ENCODE data around the gene PDIA6.

Gene PDIA6

GRCh38 chr2:10794876-10795275, 17.7 kb downstream of the PDIA6 start:
- peaks cover 82% of the 10 kb centered on the region for H4K20me1 ChIP-seq (ENCODE audit: insufficient read depth, low read length)
- H3K9me3 ChIP-seq (ENCODE audit: insufficient read depth, low read length) = no peaks in the 10 kb centered on the region
- H3K27ac ChIP-seq (ENCODE audit: low read length) = no peak overlapping the region
- H3K4me2 ChIP-seq (ENCODE audit: low read length) = no peak overlapping the region
- H3K36me3 ChIP-seq (replicated peaks; ENCODE audit: low read depth, low read length) = peaks cover 77% of the 10 kb centered on the region
- no peak overlapping the region for H3K9ac ChIP-seq (ENCODE audit: low read length)
- no peaks in the 10 kb centered on the region for H3K27me3 ChIP-seq (ENCODE audit: low read depth, low read length)
- H3K79me2 ChIP-seq (ENCODE audit: low read length) = peaks cover 93% of the 10 kb centered on the region
- no peak overlapping the region for H3K4me3 ChIP-seq (ENCODE audit: low read length)
- H2AFZ ChIP-seq (ENCODE audit: low read depth, low read length) = no peak overlapping the region
- H3K4me1 ChIP-seq (ENCODE audit: low read length) = peaks cover 16% of the 10 kb centered on the region; the same call in 1 of the 2 replicates
- TF ChIP-seq EZH2phosphoT487 (IDR thresholded peaks at IDR 0.05; ENCODE audit: low read depth) (no peak), CTCF (IDR thresholded peaks at IDR 0.05; ENCODE audit: low read depth, low read length) (no peak)

GRCh38 chr2:10793816-10794215, 18.8 kb downstream of the PDIA6 start:
- TF ChIP-seq CTCF (IDR thresholded peaks at IDR 0.05; ENCODE audit: low read depth, low read length) = no peak
- no peak overlapping the region for H3K4me2 ChIP-seq (ENCODE audit: low read length)

GRCh38 chr2:10792660-10793400, 19.8 kb downstream of the PDIA6 start:
- no peak overlapping the region for H2AFZ ChIP-seq (ENCODE audit: low read depth, low read length)
- H3K4me1 ChIP-seq (ENCODE audit: low read length) = peaks cover 16% of the 10 kb centered on the region; the same call in 1 of the 2 replicates
- peaks cover 65% of the 10 kb centered on the region for H4K20me1 ChIP-seq (ENCODE audit: insufficient read depth, low read length)
- H3K27me3 ChIP-seq (ENCODE audit: low read depth, low read length) = no peaks in the 10 kb centered on the region
- H3K4me2 ChIP-seq (ENCODE audit: low read length) = no peak overlapping the region
- H3K4me3 ChIP-seq (ENCODE audit: low read length) = no peak overlapping the region
- H3K79me2 ChIP-seq (ENCODE audit: low read length) = peaks cover 79% of the 10 kb centered on the region
- TF ChIP-seq EZH2phosphoT487 (IDR thresholded peaks at IDR 0.05; ENCODE audit: low read depth) (no peak), CTCF (IDR thresholded peaks at IDR 0.05; ENCODE audit: low read depth, low read length) (peak; percentile 9; the same call in 1 of the 2 replicates)
- H3K9ac ChIP-seq (ENCODE audit: low read length) = no peak overlapping the region
- H3K36me3 ChIP-seq (replicated peaks; ENCODE audit: low read depth, low read length) = peaks cover 77% of the 10 kb centered on the region
- H3K27ac ChIP-seq (ENCODE audit: low read length) = no peak overlapping the region
- no peaks in the 10 kb centered on the region for H3K9me3 ChIP-seq (ENCODE audit: insufficient read depth, low read length)

More at GRCh38 chr2:10793816-10794215, 18.8 kb downstream of the PDIA6 start:
- Histone ChIP-seq H3K36me3 (replicated peaks; ENCODE audit: low read depth, low read length) (peaks cover 76% of the 10 kb centered on the region), H3K9ac (ENCODE audit: low read length) (no peak overlapping the region), H2AFZ (ENCODE audit: low read depth, low read length) (no peak overlapping the region), H3K4me3 (ENCODE audit: low read length) (no peak overlapping the region), H3K27ac (ENCODE audit: low read length) (no peak overlapping the region), H3K9me3 (ENCODE audit: insufficient read depth, low read length) (no peaks in the 10 kb centered on the region), H3K27me3 (ENCODE audit: low read depth, low read length) (no peaks in the 10 kb centered on the region), H3K4me1 (ENCODE audit: low read length) (peaks cover 16% of the 10 kb centered on the region; the same call in 1 of the 2 replicates), H4K20me1 (ENCODE audit: insufficient read depth, low read length) (peaks cover 75% of the 10 kb centered on the region), H3K79me2 (ENCODE audit: low read length) (peaks cover 85% of the 10 kb centered on the region)

GRCh38 chr2:10792001-10792634, 20.5 kb downstream of the PDIA6 start:
- Histone ChIP-seq H3K9ac (ENCODE audit: low read length) (no peak overlapping the region), H4K20me1 (ENCODE audit: insufficient read depth, low read length) (peaks cover 61% of the 10 kb centered on the region), H3K4me2 (ENCODE audit: low read length) (no peak overlapping the region), H3K4me1 (ENCODE audit: low read length) (peaks cover 16% of the 10 kb centered on the region; the same call in 1 of the 2 replicates), H3K27me3 (ENCODE audit: low read depth, low read length) (no peaks in the 10 kb centered on the region), H2AFZ (ENCODE audit: low read depth, low read length) (no peak overlapping the region), H3K4me3 (ENCODE audit: low read length) (no peak overlapping the region), H3K79me2 (ENCODE audit: low read length) (peaks cover 79% of the 10 kb centered on the region), H3K36me3 (replicated peaks; ENCODE audit: low read depth, low read length) (peaks cover 75% of the 10 kb centered on the region), H3K27ac (ENCODE audit: low read length) (no peak overlapping the region), H3K9me3 (ENCODE audit: insufficient read depth, low read length) (no peaks in the 10 kb centered on the region)
- TF ChIP-seq CTCF (IDR thresholded peaks at IDR 0.05; ENCODE audit: low read depth, low read length) = no peak
- TF ChIP-seq EZH2phosphoT487 (IDR thresholded peaks at IDR 0.05; ENCODE audit: low read depth) = no peak

Measured in OCI-LY3 (cell line).